ENCODE results near the gene GLB1L2. TPM values are rescaled to one million over a fixed set of nuclear protein-coding genes. Genes with fewer than 3 reads are reported as not detected.

GLB1L2 gene
- total and polyA plus RNA-seq, 7 donors: 4.2 to 108 (median 30.8) TPM

DNA sequence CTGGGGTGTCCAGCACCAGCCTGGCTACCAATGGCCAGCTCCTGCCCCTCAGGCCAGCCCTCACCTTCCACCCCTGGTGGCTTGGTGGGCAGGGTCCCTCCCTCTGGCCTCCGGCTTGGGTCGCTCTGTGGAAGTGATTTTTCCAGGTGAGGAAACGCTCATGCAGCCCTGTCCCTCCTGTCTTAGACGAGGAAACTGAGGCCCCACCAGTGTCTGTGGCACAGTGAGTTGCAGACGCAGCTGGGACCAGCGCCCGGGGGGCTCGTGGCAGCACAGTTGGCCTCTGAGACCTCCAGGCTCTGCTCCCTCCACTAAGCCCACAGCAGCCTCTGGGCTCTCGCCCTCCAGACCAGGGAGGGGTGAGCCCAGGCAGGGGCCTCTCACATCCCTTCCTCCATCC is 74.1 kb downstream of the GLB1L2 start:
- Histone ChIP-seq H3K27me3 (peaks cover 0 to 75% (median 26%) of the 10 kb centered on the region in 3 donors), H3K27ac (no peak overlapping the region), H3K4me1 (no peaks in the 10 kb centered on the region), H3K4me3 (no peak overlapping the region), H3K9me3 (peaks cover 0 to 2% (median 0%) of the 10 kb centered on the region in 4 donors), H3K36me3 (no peaks in the 10 kb centered on the region)
- WGBS, 2 donors: 74 to 80% methylated on average over 9 of the region's 9 CpGs
- TF ChIP-seq, protein P1, sequence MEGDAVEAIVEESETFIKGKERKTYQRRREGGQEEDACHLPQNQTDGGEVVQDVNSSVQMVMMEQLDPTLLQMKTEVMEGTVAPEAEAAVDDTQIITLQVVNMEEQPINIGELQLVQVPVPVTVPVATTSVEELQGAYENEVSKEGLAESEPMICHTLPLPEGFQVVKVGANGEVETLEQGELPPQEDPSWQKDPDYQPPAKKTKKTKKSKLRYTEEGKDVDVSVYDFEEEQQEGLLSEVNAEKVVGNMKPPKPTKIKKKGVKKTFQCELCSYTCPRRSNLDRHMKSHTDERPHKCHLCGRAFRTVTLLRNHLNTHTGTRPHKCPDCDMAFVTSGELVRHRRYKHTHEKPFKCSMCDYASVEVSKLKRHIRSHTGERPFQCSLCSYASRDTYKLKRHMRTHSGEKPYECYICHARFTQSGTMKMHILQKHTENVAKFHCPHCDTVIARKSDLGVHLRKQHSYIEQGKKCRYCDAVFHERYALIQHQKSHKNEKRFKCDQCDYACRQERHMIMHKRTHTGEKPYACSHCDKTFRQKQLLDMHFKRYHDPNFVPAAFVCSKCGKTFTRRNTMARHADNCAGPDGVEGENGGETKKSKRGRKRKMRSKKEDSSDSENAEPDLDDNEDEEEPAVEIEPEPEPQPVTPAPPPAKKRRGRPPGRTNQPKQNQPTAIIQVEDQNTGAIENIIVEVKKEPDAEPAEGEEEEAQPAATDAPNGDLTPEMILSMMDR (IDR thresholded peaks at IDR 0.05): no peak
- no peak for TF ChIP-seq POLR2A (IDR thresholded peaks at IDR 0.05)
- no peak for TF ChIP-seq EP300 (IDR thresholded peaks at IDR 0.05)
- no peak for TF ChIP-seq POLR2AphosphoS5 (IDR thresholded peaks at IDR 0.05)
- intact Hi-C loops (cut with DNase I): no loop called here
- DNase-seq: no peak

DNA sequence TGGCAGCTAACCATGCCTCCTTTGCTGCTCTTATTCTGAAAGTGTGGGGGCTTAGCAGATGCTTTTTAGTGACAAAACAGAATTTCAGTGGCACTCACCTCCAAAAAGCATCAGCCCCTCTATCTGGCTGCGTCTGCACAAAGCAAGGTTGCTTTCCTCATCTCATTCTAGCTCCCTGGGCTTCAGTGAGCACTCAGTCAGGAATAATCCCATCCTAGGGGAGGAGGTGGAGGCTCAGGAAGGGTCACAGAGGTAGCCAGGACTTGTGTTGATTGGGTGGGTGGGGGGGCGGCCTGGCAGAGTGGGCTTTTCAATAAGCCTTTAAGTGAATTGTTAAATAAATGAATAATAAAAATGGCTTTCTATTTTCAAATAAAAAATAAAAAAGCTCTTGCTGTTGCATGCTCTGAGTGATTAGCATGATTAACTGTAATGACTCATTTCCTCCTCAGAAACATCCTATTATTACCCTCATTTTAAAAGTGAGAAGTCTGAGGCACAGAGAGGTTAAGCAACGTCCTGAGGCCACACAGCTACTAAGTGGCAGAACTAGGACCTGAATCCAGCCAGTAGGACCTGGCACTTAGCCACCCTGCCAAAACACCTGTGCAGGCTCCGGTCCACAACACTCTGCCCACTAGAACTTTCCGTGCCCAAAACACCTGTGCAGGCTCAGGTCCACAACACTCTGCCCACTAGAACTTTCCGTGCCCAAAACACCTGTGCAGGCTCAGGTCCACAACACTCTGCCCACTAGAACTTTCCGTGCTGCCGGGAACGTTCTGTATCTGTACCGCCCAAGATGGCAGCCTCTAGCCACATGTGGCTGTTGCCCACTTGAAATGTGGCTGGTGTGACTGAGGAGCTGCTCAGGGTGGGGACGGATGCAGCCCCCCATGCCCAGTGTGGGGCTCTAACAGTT is 74.7 kb downstream of the GLB1L2 start:
- WGBS, 2 donors: 75 to 78% methylated on average over 11 of the region's 11 CpGs
- Histone ChIP-seq H3K27me3 (peaks cover 5 to 80% (median 33%) of the 10 kb centered on the region in 3 donors), H3K4me3 (no peak overlapping the region), H3K4me1 (peaks cover 0 to 7% (median 6%) of the 10 kb centered on the region in 4 donors), H3K9me3 (no peaks in the 10 kb centered on the region), H3K27ac (no peak overlapping the region), H3K36me3 (no peaks in the 10 kb centered on the region)
- TF ChIP-seq, protein P1 (IDR thresholded peaks at IDR 0.05): no peak
- no peak for TF ChIP-seq POLR2AphosphoS5 (IDR thresholded peaks at IDR 0.05)
- TF ChIP-seq POLR2A (IDR thresholded peaks at IDR 0.05): no peak
- TF ChIP-seq EP300 (IDR thresholded peaks at IDR 0.05): no peak
- no peak for DNase-seq
- intact Hi-C loops (cut with DNase I): no loop called here

DNA sequence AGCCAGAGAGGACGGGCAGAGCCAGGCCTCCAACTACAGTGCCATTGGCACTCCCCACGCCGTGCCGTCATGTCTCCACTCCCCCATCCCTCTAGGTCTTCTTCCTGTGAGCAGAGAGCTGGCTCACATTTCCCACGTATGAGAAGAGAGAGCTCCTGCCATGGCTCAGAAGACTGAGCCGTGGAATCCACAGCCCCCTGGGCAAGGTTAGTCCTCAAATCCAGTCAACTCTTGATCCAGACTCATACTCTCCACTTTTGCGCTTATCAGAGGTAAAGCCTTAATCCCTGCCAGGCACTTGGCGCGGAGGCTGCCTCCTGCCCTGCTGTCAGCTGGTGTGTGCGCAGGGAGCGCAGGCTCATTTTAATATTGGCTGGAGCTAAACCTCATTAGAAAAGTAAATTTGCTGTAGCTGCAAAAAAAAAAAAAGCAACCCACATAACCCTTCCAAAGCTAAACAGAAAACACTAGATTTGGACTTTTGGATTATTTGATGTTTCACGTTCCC is 75.6 kb downstream of the GLB1L2 start:
- Histone ChIP-seq H3K4me1 (peaks cover 0 to 13% (median 11%) of the 10 kb centered on the region in 4 donors), H3K36me3 (no peaks in the 10 kb centered on the region), H3K4me3 (no peak overlapping the region), H3K27ac (no peak overlapping the region), H3K27me3 (peaks cover 9 to 77% (median 38%) of the 10 kb centered on the region in 3 donors), H3K9me3 (no peaks in the 10 kb centered on the region)
- 65 to 69% methylated on average over 12 of the region's 12 CpGs for WGBS, 2 donors
- TF ChIP-seq, protein P1 (IDR thresholded peaks at IDR 0.05): no peak
- TF ChIP-seq EP300 (IDR thresholded peaks at IDR 0.05) (no peak), POLR2A (IDR thresholded peaks at IDR 0.05) (no peak), POLR2AphosphoS5 (IDR thresholded peaks at IDR 0.05) (no peak)
- no peak for DNase-seq
- intact Hi-C loops (cut with DNase I): no loop called here

DNA sequence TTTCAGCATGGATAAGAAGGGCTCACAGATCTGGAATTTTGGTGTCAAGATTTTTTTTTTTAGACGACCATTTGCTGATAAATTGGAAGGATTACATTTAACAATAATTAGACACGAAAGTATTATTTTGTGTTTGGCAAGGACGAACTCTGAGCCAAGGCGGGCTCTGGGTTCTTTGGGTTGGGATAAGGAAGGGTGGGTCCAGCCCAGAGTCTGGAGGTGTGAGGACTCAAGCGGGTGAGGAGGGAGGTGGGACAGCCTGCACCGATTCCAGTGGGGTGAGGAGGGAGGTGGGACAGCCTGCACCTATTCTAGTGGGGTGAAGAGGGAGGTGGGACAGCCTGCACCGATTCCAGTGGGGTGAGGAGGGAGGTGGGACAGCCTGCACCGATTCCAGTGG is 76.1 kb downstream of the GLB1L2 start:
- TF ChIP-seq EP300 (IDR thresholded peaks at IDR 0.05) (no peak), POLR2AphosphoS5 (IDR thresholded peaks at IDR 0.05) (no peak), POLR2A (IDR thresholded peaks at IDR 0.05) (no peak)
- TF ChIP-seq, protein P1 (IDR thresholded peaks at IDR 0.05): no peak
- H3K27me3 ChIP-seq: peaks cover 13 to 81% (median 43%) of the 10 kb centered on the region in 3 donors

More for the DNA sequence above, 76.1 kb downstream of the GLB1L2 start:
- intact Hi-C loops (cut with DNase I): no loop called here
- Histone ChIP-seq H3K36me3 (no peaks in the 10 kb centered on the region), H3K4me3 (no peak overlapping the region), H3K9me3 (no peaks in the 10 kb centered on the region), H3K27ac (no peak overlapping the region), H3K4me1 (peaks cover 0 to 18% (median 16%) of the 10 kb centered on the region in 4 donors)
- 52 to 63% methylated on average over 7 to 8 of the region's 8 CpGs for whole genome bisulfite sequencing, 2 donors
- no peak for DNase-seq

All from sigmoid colon (tissue), 7 donors.